ENCODE results near the gene CXCR3.
"Not testable (repeated sequence)": the region's sequence is repeated elsewhere in the genome, so short reads cannot be mapped to it uniquely, and the experiment has no call there.

The CXCR3 gene

GRCh38 chrX:71618303-71618721 lies at the start of gene CXCR3:
Gene CXCR3 (minus strand): TSS chrX:71618511. CDS start chrX:71618449, 62 bp downstream.
- peak; percentile 33 for DNase-seq

GRCh38 chrX:71667328-71668247 lies 49.3 kb upstream of the CXCR3 start, which contains the start of gene LOC101059915:
Gene LOC101059915 (plus strand): TSS chrX:71667546.
- no peak for DNase-seq

GRCh38 chrX:71666240-71667223 lies 48.2 kb upstream of the CXCR3 start:
- DNase-seq = no peak

GRCh38 chrX:71665747-71666146 lies 47.4 kb upstream of the CXCR3 start:
- DNase-seq = no peak

GRCh38 chrX:71664889-71665491 lies 46.7 kb upstream of the CXCR3 start:
- no peak for DNase-seq

GRCh38 chrX:71664202-71664601 lies 45.9 kb upstream of the CXCR3 start:
- not testable (repeated sequence) for DNase-seq

GRCh38 chrX:71663238-71663637 lies 44.9 kb upstream of the CXCR3 start:
- not testable (repeated sequence) for DNase-seq

GRCh38 chrX:71662654-71663053 lies 44.3 kb upstream of the CXCR3 start:
- not testable (repeated sequence) for DNase-seq

- DNase-seq = no peak
These were observed 43.6 kb upstream of the CXCR3 start for GRCh38 chrX:71661919-71662318.

- no peak for DNase-seq
These were observed 42.5 kb upstream of the CXCR3 start for GRCh38 chrX:71660562-71661416.

GRCh38 chrX:71659959-71660358 lies 41.6 kb upstream of the CXCR3 start:
- DNase-seq = no peak

- DNase-seq = no peak
These were observed 41.0 kb upstream of the CXCR3 start for GRCh38 chrX:71659342-71659741.

- no peak for DNase-seq
These were observed 39.0 kb upstream of the CXCR3 start for GRCh38 chrX:71657267-71657666.

GRCh38 chrX:71653344-71653743 lies 35.0 kb upstream of the CXCR3 start:
- no peak for DNase-seq

GRCh38 chrX:71652405-71652804 lies 34.1 kb upstream of the CXCR3 start:
- DNase-seq = peak; percentile 41

- DNase-seq = no peak
These were observed 32.1 kb upstream of the CXCR3 start for GRCh38 chrX:71650333-71650969.

- not testable (repeated sequence) for DNase-seq
These were observed 26.1 kb upstream of the CXCR3 start for GRCh38 chrX:71644406-71644805.

- no peak for DNase-seq
These were observed 21.7 kb upstream of the CXCR3 start for GRCh38 chrX:71640002-71640401.

- DNase-seq = no peak
These were observed 20.1 kb upstream of the CXCR3 start for GRCh38 chrX:71638409-71638808.

GRCh38 chrX:71637848-71638247 lies 19.5 kb upstream of the CXCR3 start:
- DNase-seq = no peak

- DNase-seq = no peak
These were observed 18.9 kb upstream of the CXCR3 start for GRCh38 chrX:71637253-71637618.
